GM12864 (cell line): Measurements from ENCODE around the gene NAA15.
"Not testable (repeated sequence)": the region's sequence is repeated elsewhere in the genome, so short reads cannot be mapped to it uniquely, and the experiment has no call there.

Source experiments
- DNase-seq: peaks from one replicate; pipeline ENCODE4 v3.0.0-alpha.2; 2011; ENCODE audit warnings: low read depth
- H3K4me3 ChIP-seq: 2 replicates; pipeline ENCODE4 v1.5.1; 2011; ENCODE audit warnings: mild to moderate bottlenecking, low read depth, low read length, control low read depth
- CTCF ChIP-seq: IDR thresholded peaks from 2 replicates; pipeline ENCODE4 v1.5.1; 2011; ENCODE audit warnings: low read depth, mild to moderate bottlenecking, moderate library complexity, low read length, control low read depth, inconsistent platforms; ENCODE audit errors: missing control alignments

Gene NAA15

DNA sequence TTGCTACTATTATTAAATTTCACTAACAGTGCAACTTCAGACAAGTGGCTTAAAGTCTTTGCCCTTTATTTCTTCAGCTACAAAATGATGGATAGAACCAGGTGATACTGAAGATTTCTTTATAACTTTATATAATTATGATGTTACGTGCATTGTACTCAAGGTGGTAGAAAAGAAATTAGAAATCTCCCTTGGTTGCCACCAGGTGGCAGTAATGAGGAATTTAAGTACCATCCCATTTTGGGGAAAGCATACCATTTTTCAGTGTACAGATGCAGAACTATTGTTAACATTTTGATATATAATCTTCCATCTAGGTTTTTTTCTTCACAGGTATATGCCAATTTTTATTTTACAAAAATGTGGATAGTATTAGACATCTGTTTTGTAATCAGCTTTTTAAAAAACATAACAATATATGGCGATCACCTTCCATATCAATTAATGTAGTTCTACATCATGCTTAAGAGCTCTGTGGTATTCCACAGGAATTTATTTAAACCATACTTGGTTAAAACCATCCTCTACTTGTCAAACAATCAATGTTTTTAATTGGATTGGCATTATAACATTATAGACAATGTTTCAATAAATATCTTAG lies 114.9 kb downstream of the NAA15 start:
- TF ChIP-seq CTCF, result peak; percentile 50
- H3K4me3 ChIP-seq, result no peak overlapping the region
- DNase-seq, result peak; percentile 18

GRCh38 chr4:139419388-139419914 lies 118.1 kb downstream of the NAA15 start:
- DNase-seq, result no peak
- no peak for TF ChIP-seq CTCF
- H3K4me3 ChIP-seq, result no peak overlapping the region

GRCh38 chr4:139420652-139421051 lies 119.3 kb downstream of the NAA15 start:
- DNase-seq, result no peak
- TF ChIP-seq CTCF, result no peak
- no peak overlapping the region for H3K4me3 ChIP-seq

GRCh38 chr4:139436122-139436521 lies 134.8 kb downstream of the NAA15 start:
- DNase-seq, result no peak
- TF ChIP-seq CTCF, result no peak
- H3K4me3 ChIP-seq, result no peak overlapping the region

- no peak for DNase-seq
- no peak overlapping the region for H3K4me3 ChIP-seq
- TF ChIP-seq CTCF, result no peak
Observed at GRCh38 chr4:139438141-139438540, 136.8 kb downstream of the NAA15 start.

DNA sequence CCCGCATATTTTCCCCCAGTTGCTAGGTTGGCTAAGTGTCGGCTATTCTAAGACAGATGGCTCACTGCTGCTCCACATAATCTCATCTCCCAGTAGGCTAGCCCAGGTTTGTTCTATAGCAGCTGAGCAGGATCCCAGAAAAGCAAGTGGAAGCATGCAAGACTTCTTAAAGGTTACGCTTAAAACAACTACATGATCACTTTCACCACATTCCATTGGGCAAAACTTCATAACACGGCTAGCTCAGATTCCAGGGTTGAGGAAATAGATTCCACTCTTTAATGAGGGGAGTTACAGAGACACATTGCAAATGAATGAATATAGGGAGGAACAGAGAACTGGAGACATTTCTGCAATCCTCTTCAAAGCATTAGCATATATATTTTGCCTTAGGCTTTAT lies 139.7 kb downstream of the NAA15 start:
- no peak for DNase-seq
- no peak overlapping the region for H3K4me3 ChIP-seq
- TF ChIP-seq CTCF, result no peak

DNA sequence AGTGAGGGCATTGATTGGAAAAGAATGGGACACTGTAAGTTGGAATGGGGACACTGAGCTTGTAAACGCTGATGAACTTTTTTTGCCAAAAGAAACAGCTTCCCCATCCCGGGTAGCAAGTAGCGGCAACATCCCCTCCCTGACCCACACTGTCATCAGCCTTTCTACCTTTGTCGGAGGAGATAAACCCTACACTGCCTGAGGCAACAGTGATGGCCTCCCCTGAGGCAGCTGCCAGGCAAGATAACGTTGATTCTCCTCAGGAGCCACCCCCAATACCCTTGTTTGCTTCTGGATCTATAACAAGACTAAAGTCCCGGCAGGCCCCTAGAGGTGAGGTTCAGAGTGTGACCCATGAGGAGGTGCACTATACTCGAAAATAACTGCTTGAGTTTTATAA lies 142.4 kb downstream of the NAA15 start:
- TF ChIP-seq CTCF, result no peak
- no peak for DNase-seq
- H3K4me3 ChIP-seq, result no peak overlapping the region

GRCh38 chr4:139444881-139445280 lies 143.6 kb downstream of the NAA15 start:
- not testable (repeated sequence) for DNase-seq, H3K4me3 ChIP-seq

- DNase-seq, H3K4me3 ChIP-seq: not testable (repeated sequence)
Observed at GRCh38 chr4:139447078-139447477, 145.8 kb downstream of the NAA15 start.
